Fibroblast of skin of left biceps (primary cell): ENCODE data around the gene TAF4.
A peak's percentile ranks its signal among the peaks of the same experiment; 100 is the strongest.

ENCODE experiments used
- DNase-seq, 2 experiments: peaks; one replicate each; pipeline ENCODE4 v3.0.0-alpha.2; 2013; ENCODE audit warnings: low read depth in 2 of 2

Gene TAF4

DNA sequence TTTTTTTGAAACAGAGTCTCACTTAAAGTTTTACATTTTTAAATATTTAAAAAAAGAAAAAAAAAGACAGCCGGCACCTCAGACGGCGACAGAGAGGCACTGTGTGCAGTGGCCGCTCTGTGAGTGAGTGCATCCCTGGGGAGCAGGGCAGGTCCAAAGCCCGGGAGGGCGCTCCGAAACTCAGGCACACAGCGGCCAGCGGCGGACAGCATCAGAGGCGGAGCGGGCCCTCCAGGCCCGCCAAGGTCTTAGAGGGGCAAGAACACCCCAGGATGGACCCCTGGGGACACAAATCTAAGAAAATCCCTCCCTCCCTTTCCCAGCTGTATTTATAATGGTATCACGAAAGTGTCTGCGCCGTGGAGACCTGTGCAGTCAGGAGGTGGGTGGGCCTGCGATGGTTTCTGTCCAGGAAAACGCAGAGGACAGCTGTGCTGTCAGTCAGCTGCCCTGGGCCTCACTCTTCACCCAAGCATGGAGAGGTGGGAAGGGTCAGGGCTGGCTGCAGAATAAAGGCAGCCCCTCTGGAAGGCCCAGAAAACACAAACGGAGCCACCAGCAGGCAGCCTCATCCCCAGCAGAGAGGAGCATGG, 43.8 kb downstream of the TAF4 start:
- no peak for DNase-seq

DNA sequence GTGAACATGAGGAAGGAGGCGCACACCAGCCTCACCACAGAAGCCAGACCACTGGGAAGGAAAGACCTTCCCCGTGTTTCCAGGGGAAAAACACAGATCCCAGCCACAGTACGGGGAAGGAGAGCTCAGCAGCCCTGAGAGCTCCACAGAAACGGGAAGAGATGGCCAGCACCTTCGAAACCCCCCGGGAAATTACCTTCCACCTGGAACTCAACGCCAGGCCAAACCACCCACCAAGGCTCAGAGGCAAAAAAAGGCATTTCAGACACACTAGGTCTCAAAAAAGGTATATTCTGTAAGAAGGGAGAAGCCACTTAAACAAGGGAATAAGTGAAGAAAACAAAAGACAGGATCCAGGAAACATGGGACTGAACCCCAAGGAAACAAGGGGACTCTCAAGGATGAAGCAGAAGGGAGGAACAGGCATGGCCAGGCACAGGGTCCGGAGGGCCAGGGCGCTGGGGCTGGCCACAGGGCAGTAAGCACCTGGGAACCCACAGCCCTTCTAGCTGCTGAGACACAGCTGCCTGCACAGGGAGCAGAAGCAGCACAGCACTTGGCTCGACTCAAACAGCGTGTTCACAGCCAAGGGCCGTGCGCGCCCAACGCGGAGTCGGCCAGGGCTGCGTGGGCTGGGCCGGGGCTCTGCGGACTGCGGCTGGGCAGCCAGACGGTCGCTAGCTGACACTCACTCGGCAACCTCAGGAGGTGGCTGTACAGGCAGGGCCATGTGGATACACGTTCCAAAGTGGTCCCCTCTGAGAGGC, 44.6 kb downstream of the TAF4 start:
- no peak for DNase-seq

DNA sequence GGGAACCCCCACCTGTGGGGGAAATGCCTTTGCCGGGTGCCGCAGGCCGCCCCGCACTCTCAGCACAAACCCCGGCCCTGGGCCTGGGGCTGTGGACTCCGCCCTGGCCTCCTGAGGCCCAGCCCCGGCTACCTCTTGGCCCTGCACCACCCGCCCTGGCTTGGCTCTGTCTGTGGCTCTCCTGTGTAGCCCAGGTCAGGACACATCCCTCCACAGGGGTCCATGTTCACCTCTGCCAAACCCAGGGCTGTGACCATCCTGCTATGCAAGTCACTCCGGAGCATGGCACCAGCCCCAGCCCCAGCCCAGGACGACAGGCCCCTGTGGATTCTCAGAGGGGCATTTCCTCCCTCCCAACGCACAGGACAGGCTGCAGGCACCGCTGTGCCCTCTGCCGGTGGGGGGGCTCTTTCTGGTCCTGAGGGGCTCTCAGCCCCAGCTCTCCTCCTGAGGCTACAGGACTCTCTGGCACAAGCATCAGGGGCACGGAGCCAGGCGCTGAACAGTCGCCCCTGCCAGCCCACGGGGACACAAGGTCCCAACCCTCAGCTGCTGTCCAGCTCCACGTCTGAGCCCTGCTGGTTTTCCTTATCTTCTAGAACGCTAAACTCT, 45.7 kb downstream of the TAF4 start:
- DNase-seq = no peak

DNA sequence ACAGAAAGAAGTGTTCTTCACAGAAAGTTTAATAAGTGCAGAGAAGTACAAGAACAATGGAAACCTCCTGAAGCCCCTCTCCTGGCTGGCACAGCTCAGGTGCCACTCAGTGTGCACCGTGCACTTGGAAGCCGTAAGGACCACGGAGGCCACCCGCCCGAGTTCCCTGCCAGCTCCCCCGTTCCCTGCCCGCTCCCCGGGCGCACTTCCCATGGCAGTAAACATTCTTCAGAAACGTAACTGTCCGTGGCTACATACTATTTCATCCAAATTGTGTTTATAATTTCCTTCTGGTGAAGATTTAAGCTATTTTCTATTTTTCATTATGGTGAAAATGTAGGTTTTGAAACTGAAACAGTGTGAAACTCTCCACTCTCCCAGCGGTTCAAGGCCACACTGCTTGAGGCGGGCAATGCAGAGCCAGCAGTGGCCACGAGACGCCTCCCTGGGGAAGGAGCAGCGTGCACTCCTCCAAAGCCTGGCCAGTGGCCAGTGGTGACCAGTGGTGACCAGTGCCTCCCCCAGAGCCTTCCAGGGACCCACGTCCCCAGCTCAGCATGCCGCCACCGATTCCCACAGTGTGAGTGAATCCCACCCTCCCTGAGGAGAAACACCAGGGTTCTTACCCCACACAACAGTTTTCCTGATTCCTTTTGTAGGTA, 46.4 kb downstream of the TAF4 start:
- no peak for DNase-seq

DNA sequence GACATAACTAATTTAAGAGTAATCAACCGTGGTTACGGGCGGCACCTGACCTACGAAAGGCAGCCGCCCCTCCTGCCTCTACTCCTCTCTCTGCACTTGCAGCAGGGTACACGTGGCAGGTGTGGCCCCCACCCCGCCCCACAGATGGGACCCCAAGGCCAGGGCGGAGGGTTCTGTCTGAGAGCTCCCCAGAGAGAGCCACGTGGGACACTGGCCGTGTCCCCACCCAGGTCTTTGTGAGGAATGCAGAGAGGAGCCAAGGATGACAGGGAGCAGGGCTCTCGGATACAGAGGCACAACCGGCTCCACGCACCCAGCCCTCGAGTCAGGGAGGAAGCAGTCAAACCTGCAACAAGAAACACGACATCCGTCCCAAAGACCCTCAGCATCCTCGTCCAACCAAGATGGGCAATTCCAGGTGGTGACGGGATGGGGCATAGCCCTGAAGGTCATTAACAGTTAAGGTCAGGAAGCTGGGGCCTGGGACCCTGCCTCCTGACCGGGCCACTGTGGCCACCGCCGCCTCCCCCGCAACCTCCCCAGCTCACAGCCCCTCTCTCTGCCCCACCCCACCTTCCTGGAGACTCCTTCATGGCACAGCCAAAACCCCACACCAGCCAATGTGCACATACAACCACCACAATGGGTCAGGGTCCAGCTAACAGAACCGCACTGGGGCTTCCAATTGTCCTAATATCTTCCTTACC, 47.1 kb downstream of the TAF4 start:
- no peak for DNase-seq

DNA sequence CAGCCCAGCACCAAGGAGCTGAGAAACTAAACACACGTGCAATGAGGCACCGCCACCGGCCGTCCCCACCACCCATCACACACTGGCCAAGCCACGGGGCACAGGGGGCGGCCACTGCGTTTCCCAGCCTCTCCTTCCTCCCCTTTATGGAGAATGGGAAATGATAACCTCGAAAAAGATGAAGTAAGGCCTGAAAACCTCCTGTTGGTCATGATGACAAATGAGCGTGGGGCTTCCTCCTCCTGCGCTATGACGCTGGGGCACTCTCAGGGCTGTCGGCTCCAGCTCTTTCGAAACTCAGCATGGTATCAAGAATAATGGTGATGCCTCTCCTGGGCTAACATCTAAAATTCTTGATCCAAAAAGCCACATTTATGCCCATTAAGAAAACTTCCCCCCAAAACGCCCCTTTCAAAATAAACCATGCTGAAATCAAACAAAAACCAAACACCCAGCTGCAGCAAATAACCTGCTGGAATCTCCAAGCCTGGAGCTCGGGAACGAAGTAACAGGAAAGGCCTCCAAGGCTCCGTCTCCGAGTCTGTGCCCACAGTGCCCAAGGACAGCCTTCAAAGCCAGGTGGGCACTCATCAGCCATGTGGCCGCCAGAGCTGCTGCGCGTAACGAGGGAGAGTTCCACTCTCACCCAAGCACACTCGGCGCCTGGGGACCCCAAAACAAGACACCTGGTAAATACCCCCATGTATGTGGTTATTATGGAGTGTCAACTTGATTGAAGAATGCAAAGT, 50.0 kb downstream of the TAF4 start:
- DNase-seq = no peak

DNA sequence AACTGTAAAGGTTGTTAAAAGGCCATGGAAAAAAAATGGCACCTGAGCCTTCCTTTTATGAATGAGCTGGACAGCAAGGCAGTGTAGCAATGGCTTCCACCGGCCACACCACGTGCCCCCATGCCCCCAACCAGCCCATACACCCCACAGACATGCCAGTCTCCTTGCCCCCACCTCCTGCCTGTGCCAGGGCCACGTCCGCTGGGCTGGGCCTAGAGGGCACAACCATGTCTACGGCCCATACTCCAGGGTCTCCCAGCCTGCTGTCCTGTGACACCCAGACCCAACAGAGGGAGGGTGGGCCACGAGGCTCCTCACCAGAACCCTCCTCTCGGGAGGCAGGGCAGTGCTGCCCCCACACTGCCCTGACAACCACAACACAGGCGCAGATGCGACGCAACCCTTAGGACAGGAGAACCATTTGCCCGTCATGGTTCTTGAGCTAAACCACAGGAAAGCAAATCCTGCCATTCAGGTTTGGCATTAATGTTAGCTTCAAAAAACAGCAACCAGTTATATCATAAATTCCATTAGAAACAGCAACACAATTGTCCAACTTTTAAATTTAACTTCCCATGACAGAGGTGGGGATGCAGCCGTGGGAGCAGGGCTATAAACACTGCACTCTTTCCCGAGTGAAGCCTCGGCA, 50.7 kb downstream of the TAF4 start:
- DNase-seq = no peak

DNA sequence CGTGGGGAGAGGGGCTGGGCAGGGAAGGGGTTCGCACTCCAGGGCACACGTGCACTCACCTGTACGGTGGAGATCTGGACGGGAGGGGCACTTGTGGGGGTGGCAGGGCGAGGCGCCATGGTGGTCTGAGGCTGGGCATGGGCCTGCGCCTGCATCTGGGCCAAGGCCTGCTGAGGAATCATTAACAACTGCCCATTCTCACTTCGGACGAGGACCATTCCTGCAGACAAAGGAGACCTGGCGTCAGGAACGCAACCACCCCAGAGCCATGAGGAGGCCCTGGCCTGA, 51.2 kb downstream of the TAF4 start:
- no peak for DNase-seq

DNA sequence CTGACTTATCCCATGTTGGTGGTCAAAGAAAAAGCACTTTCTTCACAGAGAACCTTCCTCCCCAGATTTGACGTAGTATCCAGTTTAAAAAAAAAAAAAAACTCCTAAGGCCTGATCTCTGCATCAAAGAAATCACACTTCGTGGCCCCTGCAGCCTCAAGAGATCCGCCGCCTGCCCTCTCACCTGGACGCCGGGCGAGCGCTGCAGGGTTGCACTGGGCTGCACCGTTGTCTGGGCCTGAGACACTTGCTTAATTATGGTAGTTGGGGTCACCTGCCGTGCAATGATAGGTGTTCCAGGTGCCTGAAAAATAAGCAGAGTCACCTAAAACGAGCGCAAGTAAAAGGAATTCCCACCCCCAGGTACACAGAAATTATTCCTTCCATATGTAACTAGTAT, 53.0 kb downstream of the TAF4 start:
- no peak for DNase-seq

DNA sequence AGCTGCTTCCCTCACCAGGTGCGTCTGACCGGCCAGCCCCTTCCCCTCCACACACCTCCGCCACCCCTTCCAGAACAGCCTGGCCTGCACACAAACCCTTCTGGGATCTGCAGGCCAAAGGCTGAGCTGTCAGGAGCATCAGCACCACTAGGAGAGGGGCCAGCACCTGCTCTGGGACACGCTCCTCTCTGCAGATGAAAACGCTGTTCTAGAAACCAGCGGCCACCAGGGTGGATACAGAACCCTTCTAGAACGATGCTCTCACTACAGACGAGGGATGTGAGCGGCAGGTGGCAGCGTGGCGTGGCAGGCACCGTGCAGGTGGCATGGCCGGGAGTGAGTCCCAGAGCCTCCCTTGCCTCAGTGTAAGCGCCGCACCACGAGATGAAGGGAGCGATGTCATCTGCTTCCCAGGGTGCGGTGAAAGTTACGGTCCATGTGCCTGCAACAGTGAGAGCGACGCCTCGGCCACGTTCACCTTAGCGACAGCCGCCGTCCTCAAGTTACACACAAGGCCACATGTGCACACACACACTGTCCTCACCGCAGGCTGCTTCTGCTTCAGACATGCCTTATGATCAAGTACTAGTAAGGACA, 53.6 kb downstream of the TAF4 start:
- no peak for DNase-seq

DNA sequence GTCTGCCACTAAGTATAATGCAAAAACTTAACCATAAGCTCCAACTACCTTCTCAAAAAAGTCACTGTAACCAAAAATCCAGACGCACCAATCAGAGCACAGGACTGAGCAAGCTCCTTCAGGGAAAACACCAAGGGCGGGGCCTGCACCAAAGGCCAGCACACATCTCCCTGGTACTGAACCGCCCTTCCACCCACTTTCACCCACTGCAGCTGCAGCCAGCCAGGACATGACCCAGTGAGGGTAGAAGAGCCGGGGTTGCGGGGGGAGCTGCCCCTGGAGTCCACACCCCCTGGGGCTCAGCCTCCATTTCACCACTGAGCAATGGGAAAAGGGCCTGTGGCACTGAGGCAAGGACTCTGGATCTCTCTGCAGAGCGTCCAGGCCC, 54.3 kb downstream of the TAF4 start:
- DNase-seq = no peak

DNA sequence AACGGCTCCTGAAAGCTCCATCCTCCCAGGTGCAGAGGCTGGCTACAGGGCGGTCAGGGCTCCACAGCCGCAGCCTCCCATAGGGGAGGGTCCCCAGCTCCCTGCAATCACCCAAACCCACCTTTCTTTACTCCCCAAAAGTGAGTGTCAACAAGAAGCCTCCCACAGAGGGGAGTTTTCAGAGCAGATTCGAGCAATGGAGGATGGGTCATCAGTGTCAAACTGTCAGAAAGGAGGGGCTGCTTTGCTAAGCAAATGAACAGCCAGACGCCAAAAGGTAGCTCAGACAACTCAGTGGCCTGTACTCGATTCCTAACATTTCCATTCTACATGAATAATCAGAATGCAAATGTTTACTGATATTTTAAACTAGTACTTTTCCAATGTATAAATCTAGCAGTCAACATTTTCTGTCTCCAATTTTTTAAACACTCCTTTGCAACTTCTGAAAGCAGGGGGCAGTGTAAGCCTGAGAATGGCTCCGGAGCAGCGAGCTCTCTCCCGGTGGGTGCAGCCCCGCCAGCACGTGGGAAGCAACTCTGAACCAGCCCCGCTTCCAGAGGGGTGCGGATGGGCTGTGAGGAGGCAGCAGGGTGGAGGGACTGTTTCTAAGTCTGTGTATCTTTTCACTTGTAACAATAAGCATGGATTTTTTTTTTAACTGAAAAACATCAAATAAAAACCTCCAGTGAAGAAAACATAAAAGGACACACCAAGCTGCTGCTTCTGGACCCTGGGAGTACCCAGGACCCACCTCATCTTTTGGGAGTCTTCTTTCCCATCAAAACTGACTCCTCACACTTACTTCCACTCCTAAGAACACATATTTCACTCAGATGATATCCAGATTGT, 54.9 kb downstream of the TAF4 start:
- peak in 1 of 2 experiments; percentile 1 for DNase-seq

DNA sequence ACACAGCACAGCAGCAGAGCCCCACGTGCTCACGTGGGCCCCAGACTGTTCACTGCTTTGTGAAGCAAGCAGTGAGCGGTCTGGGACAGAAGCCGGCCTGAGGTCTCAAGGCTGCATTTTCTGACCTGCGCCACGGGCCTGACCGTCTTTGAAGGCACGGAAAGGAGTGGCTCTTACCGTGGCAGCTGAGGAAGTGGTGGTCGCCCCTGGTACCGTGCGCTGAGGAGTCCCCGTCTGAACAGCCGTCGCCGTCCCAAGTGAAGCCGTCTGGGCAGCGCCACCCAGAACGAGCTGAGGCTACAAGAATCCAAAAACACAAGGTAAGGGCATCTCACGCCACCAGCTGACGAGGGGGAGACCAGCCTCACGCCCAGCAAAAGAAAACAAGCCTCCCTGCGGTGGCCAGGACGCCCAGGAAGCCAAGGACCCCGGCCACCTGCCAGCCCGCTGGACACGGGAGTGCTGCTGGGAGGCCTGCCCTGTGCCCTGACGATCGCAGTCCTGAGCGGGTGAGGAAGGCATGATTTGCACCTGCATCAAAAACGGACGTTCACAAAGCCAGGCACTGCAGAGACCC, 55.7 kb downstream of the TAF4 start:
- no peak for DNase-seq

DNA sequence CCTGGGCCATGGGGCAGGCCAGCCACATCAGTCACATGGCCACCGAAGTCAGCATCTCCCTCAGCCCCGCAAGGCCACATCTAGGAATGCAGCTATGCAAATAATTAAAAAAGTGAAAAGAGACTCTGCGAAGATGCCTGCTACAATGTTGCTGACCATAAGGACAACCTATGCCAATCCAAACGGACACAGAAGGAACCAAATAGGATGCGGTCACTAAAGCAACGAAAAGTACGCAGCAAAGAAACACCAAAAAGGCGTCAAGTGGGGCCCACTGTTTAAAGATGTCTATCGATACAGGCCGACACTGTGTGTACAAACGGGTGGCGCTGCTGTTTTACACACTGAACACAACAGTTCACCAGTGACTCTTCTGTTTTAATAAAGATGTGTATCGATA, 56.4 kb downstream of the TAF4 start:
- no peak for DNase-seq

DNA sequence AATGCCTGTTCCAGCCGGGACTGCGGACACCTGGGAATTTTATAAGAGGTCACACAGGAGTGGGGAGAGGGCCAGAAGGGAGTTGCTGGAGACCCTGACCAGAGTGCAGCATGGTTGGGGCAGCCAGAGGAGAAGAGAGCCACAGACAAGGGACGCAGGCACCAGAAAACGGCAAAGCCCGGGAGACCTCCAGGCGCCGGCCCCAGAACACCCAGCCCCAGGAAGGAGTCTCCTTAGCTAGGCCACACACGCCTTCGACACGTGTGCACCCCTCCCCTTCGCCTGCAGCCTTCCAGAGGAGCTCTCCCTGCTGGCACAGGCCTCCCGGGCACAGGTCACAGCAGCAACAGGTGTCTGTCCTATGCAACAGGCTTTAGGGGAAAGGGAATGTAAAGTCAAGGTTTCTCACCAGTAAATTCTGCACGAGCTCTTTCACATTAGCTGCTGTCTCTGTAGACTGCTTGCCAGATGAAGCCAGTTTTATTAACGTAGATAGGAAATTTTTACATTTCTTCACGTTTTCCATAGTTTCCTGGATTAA, 57.0 kb downstream of the TAF4 start:
- DNase-seq = no peak

DNA sequence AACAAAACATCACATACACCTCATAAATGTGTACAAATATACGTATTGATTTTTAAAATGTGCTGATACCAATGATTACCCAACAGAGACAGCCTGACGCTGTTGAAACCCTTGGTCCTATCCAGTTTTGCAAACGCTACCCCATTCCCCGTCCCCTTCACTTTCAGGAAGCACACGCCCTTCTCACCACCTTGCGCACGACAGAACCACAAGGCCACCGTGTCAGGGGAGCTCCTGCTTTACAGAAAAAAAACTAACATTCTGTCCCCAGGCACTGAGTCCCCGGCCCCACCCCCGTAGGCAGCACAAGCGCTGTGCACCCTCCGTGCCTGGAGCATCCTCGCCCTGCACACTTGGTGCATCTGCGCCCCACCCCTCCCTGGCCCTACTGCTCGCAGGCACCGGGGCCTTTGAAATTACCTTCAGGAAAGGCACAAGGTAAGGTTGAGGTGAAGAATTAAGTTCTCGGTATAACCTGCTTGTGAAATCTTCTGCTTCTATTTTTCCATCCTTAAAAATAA, 58.5 kb downstream of the TAF4 start:
- DNase-seq = no peak

DNA sequence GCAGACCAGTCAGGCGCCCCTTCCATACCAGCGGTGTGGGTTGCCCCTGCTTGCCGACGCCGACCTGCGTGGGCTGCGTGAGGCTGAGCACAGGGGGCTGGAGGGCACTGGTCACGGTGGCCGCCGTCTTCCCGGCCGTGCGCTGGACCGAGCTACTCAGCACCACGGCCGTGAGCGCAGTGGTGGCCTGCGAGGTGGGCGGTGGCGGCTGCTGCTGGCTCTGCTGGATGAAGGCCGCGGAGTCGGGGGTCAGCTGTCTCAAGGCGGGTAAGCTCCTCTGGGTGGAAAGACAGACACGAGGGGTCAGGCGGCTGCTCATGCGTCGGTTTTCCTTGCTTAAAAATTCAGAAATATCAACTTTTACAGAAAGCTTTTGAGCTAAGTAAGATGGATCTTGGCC, 59.2 kb downstream of the TAF4 start:
- no peak for DNase-seq

DNA sequence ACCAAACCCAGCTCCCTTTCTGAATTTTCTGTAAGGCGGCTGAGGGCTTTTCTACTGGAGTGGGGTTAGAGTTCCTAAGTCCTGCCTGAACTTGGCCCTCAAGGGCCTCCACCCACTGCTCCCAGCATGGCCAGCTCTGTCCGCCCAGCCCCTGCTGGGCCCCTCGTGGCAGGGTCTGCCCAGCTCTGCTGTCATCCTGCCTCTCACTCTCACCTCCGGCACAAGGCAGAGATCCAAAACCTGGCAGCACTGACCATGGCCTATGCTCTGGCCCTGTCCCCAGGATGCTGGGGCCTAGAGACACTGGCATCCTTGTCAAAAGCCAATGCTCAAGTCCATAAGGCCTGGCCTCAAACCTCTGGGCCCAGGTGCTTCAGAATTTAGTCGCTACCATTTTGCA, 61.1 kb downstream of the TAF4 start:
- DNase-seq = no peak
